Neural progenitor cell (in vitro differentiated cells): ENCODE results near the gene CTDP1.

Experiments
- CTCF ChIP-seq: fragments of 200-600 bp; sonication (generic); IDR thresholded peaks from 2 replicates; pipeline ENCODE4 v1.5.1; 2017; ENCODE audit warnings: antibody characterized with exemption, mild to moderate bottlenecking
- EZH2 ChIP-seq: fragments of 200-600 bp; sonication (generic); IDR thresholded peaks from 2 replicates; pipeline ENCODE4 v1.6.1; 2017; ENCODE audit warnings: antibody characterized with exemption, mild to moderate bottlenecking, moderate library complexity

- TF ChIP-seq EZH2 (no peak), CTCF (no peak)
These were observed 37.5 kb downstream of the CTDP1 start for GRCh38 chr18:79717059-79717458.
